OCI-LY3 (cell line): ENCODE results near the gene RPS3.

Experiments
- CTCF ChIP-seq: fragments of 200-600, 300-600 bp; sonication (generic); IDR thresholded peaks from 2 replicates; pipeline ENCODE4 v1.5.1; 2014; ENCODE audit warnings: antibody characterized with exemption, low read length, low read depth
- EZH2phosphoT487 ChIP-seq: fragments of 200-600 bp; shearing (Covaris generic); IDR thresholded peaks from 2 replicates; pipeline ENCODE4 v1.6.1; 2018; ENCODE audit warnings: antibody characterized with exemption, mixed run types, low read depth

- TF ChIP-seq CTCF: no peak
- no peak for TF ChIP-seq EZH2phosphoT487
Measured at GRCh38 chr11:75375626-75376025, 23.7 kb upstream of the RPS3 start.
